Chondrocyte (in vitro differentiated cells): Measurements from ENCODE around the gene GSDMA. TPM values are rescaled to one million over a fixed set of nuclear protein-coding genes. Genes with fewer than 3 reads are reported as not detected.

Experiments
- DNase-seq: peaks from one replicate; pipeline ENCODE4 v3.0.0; 2021; ENCODE audit warnings: mixed read lengths, low spot score
- H3K27ac Mint-ChIP-seq: one replicate; pipeline ENCODE4 v1.8.0; 2021; ENCODE audit warnings: mild to moderate bottlenecking, moderate library complexity, mixed read lengths; ENCODE audit not compliant: unreplicated experiment
- H3K27me3 Mint-ChIP-seq: 2 replicates; pipeline ENCODE4 v1.8.0; 2021; ENCODE audit warnings: low read depth, mixed read lengths
- H3K36me3 Mint-ChIP-seq: 2 replicates; pipeline ENCODE4 v1.8.0; 2021; ENCODE audit warnings: low read depth, mixed read lengths
- H3K4me1 Mint-ChIP-seq: 2 replicates; pipeline ENCODE4 v1.8.0; 2021; ENCODE audit warnings: low read depth, mild to moderate bottlenecking, mixed read lengths
- H3K4me3 Mint-ChIP-seq: one replicate; pipeline ENCODE4 v1.8.0; 2021; ENCODE audit warnings: mild to moderate bottlenecking, moderate library complexity, mixed read lengths; ENCODE audit not compliant: unreplicated experiment
- H3K9me3 Mint-ChIP-seq: 2 replicates; pipeline ENCODE4 v1.8.0; 2021; ENCODE audit warnings: low read depth, mixed read lengths
- CTCF ChIP-seq: fragments of 200-600 bp; sonication (generic); IDR thresholded peaks from 2 replicates; pipeline ENCODE4 v1.5.0; 2021; ENCODE audit warnings: antibody characterized with exemption, mild to moderate bottlenecking, moderate library complexity
- microRNA-seq: library from miRNA; unstranded; fragments of <30 nt; microRNA quantifications from one replicate; pipeline ENCODE4 v1.2.0, GENCODE V29; 2020; ENCODE audit warnings: borderline number of aligned reads
- total RNA-seq: library from RNA; stranded (reverse); gene quantifications from 3 replicates; pipeline ENCODE4 v1.2.1, GENCODE V29; 2021

Gene GSDMA
- total RNA-seq, 1 donor from 2014 or later = not detected

DNA sequence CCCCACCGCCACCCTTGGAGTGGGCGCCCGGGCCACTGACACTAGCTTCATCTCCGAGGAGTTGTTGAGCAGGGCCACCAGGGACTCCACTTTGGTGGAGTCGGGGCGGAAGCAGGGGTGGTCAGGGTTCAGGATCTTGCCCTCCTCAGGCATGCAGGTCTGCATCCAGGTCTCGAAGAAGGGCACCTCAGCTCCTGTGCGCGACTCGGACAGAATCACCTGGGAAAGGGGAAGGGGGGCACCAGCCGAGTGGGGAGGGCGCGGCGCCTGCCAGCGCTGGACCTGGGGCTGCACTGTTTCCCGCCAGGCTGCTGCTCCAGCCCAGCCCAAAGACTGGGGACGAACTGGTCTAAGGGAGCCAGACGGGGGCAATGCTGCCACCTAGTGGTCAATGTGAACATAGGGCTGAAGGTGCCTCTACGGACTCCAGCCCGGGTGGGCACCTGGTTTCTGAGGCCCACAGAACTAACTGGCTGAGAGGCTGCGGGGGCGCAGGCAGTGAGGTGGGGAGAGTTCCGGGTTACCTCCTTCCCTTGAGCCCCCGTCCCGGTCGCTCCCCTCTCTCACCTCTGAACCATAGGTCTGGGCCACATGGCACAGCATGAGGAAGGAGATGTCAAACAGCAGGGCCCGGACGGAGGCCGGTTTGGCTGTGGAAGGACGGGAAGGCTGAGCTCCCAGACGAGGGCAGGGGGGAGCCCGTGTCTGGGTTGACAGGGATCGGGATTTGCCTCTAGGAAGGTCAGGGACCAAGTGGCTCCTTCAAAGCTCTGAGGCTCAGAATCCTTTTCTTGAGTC, 64.2 kb downstream of the GSDMA start:
- TF ChIP-seq CTCF = peak; percentile 95
- Mint-ChIP-seq H3K36me3 (peaks cover 39% of the 10 kb centered on the region), H3K27ac (no peak overlapping the region), H3K4me3 (no peak overlapping the region), H3K27me3 (no peaks in the 10 kb centered on the region), H3K9me3 (no peaks in the 10 kb centered on the region), H3K4me1 (peaks cover 18% of the 10 kb centered on the region)
- DNase-seq = no peak

Small RNA genes within 50 kb of the gene (microRNA-seq; reads per million reads assigned to microRNA genes)
- not detected for gene MIR6884

Other genes with a start within 250 kb of the GSDMA start
- gene MIEN1, start 232.5 kb upstream of the GSDMA start, total RNA-seq = 45.3 to 48.5 TPM (median 46.5 TPM) in 3 replicates
- 0.46 to 0.68 TPM in 2 of 3 replicates, not detected in the other for gene GRB7, start 225.1 kb upstream of the GSDMA start, total RNA-seq
- gene IKZF3, start 98.7 kb upstream of the GSDMA start, total RNA-seq = not detected in 3 replicates
- gene ZPBP2, start 94.8 kb upstream of the GSDMA start, total RNA-seq = not detected in 3 replicates
- 6.0 to 8.1 TPM (median 6.8 TPM) in 3 replicates for gene GSDMB, start 44.4 kb upstream of the GSDMA start, total RNA-seq
- 54.9 to 59.9 TPM (median 55.0 TPM) in 3 replicates for gene ORMDL3, start 35.4 kb upstream of the GSDMA start, total RNA-seq
- gene LRRC3C, start 35.3 kb upstream of the GSDMA start, total RNA-seq = not detected in 3 replicates
- gene PSMD3, start 17.8 kb downstream of the GSDMA start, total RNA-seq = 83.6 to 101 TPM (median 86.9 TPM) in 3 replicates
- not detected in 3 replicates for gene CSF3, start 52.4 kb downstream of the GSDMA start, total RNA-seq
- 54.4 to 94.3 TPM (median 57.7 TPM) in 3 replicates for gene MED24, start 91.4 kb downstream of the GSDMA start, total RNA-seq
- 31.9 to 46.6 TPM (median 34.7 TPM) in 3 replicates for gene THRA, start 100.0 kb downstream of the GSDMA start, total RNA-seq
- gene NR1D1, start 137.6 kb downstream of the GSDMA start, total RNA-seq = 5.9 to 7.9 TPM (median 6.6 TPM) in 3 replicates
- 86.8 to 103 TPM (median 96.2 TPM) in 3 replicates for gene MSL1, start 159.0 kb downstream of the GSDMA start, total RNA-seq
- 70.2 to 78.3 TPM (median 70.6 TPM) in 3 replicates for gene CASC3, start 177.5 kb downstream of the GSDMA start, total RNA-seq
- gene RAPGEFL1, start 214.5 kb downstream of the GSDMA start, total RNA-seq = 3.6 to 5.5 TPM (median 3.9 TPM) in 3 replicates